Stimulated activated CD4-positive, alpha-beta T cell treated with anti-CD3 and anti-CD28 coated beads, TNF-alpha, amount 100 ng/mL, for 1 hour (primary cell): ENCODE measurements around the gene PPP1R9A.

Experiments
- DNase-seq, 3 donors: peaks; one replicate each; pipeline ENCODE4 v3.0.0-alpha.2; 2020; ENCODE audit warnings: low read depth in 3 of 3, low spot score in 1 of 3

The PPP1R9A gene

DNA sequence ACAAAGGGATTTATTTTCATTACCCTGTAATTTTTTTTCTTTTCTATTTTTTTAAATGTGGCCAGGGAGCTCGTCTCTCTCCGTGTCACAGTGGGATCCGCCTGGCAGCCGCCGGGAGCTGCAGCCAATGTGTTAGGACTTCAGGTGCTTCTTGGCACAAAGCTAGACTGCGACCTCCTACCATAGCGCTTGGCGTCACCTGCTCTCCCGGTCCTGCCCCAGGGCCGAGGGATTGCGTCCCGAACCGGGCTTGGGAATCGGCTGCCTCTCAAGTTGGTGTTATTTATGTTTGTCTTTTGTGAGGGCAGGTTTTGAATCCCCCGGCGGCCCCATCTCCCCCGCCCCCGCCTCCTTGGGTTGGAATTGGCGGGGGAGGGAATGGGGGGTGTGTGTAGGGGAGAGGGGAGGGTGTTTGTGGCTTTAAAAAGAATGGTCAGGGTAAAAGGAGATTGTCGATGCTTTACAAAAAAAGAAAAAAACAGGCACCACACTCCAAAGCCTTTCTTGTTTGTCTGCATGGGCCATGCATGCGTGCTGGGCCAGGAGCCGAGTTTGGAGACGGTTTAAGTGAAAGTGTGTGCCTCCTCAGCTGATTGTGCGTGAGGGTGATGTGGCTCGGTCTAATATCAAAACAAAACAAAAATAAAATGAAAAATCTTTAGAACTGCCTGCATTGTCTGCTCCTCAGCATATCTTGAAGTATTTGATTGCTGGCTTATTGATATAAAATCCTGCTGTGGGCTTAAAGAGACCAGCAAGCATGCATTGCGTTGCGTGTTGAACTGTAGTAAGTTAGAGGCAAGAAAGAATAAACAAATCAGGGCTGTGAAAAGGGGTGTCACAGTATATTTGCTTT is 1.2 kb downstream of the PPP1R9A start:
- DNase-seq: no peak

DNA sequence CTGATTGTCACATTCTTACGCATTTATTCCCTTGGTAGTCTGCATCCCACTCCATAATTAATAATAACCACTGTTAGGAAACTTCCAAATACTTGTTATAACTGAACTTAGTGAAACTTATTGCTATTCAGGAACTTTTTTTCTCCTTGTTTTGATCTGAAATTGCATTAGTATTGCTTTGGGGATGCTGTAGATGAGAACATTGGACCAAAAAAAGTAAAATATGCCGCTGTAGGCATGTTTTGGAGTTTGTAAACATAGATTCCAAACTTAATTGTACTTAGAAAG is 1.7 kb downstream of the PPP1R9A start:
- no peak for DNase-seq

DNA sequence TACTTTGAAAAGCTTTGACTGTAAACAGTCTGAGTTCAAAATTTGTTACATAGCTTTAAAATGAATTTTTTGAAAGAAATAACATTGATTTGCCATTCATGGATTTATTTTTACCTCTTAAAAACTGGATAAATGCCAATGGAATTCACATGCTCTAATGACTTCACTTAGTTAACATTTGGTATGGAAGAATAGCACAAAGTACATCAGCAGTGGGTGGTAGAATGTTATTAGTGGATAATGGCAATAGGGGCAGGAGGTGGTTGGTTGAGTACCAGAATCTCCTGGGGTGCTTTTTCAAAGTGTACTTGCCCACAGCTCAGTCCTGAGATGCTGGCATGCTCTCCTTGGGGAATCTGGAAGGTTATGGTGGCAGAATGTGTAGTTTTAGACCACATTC is 4.7 kb downstream of the PPP1R9A start:
- DNase-seq: no peak

DNA sequence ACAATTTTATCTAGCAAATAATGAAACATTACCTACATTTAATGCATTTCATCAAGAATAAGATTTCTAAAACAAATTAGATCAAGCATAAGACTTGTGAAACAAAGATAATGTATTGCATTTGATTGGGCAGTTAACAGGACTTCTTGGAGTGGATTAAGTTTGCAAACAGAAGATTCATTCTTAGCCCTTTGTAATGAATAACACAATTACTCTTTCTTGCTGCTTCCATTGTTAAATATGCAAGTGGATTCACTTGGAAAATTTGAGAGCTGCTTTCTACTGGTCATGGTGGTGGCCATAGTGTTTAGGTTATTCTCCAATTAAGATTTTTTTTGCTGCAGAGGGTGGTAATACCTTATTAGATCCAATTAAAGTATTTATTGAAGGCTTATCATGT is 6.0 kb downstream of the PPP1R9A start:
- no peak for DNase-seq

DNA sequence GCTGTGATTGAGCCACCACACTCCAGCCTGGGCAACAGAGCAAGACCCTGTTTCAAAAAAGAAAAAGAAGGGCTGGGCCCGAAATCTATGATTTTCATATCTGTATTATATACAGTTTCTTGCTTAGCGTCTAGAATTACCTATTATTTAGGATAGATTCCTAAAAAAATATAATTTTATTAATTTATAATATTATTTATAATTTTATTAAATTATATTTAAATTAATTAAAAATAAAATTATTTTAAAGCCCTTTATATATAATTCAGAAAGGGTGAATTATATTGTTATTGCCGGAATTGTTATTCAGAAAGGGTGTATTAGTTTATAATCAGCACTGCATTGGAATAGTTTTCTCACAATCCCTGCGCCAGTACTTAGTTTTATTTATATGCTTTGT is 14.5 kb downstream of the PPP1R9A start:
- no peak for DNase-seq

DNA sequence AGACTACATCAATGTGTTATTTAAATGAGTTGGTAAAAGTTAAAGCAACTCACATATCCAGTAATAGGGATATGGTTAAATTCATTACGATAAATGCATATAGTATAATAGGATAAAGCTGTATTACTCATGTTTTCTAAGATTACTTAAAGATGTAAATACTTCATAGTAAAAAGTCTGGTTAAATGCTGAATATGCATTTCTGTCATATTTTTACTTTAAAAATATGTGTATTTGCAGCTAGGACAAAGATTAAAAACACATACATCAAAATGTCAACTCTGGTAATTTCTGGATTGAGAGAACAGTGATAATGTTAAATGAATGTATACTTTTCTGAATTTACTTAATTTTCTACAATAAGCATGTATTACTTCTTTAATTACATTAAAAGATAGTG is 15.1 kb downstream of the PPP1R9A start:
- DNase-seq: no peak

DNA sequence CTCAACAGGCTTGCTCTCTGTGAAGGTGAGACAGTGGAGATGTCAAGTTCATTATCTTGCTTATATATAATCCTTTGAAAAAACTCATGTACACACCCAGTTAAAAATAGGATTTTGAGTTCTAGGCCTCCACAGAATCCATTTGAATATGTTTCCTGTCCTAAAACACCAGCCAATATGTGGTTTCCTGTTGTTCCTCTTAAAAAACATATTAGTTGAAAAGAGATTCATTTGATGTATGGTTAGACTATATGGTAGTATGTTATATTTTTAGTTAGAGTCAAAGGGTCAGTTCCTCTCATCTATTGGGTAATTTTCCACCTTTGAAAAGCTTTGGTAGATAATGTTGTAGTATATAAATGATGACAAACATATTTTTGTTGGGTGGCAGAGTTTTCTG is 16.0 kb downstream of the PPP1R9A start:
- DNase-seq: no peak

DNA sequence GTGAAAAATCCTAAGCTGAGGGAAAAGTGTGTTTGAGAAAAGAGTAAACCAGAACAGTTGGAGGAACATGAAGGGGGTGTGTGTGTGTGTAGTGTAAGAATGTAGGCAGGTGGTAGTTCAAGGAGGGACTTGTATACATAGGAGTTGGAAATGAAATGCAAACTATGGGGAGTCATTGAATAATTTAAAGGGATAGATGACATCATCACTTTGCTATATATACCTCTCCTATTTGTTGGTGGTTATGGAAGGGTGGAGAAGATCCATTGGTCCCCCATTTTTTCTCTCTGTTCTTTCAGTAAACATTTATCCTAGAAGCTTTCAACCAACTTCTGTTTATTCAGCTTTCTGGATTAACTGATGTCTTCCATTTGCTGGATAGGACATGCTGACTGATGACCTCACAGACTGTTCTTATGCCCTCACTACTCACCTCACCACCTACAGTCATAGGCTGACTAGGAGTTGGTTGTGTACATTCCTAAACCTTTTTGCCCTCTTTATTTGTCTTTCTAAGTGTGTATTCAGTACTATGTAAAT is 20.8 kb downstream of the PPP1R9A start:
- no peak for DNase-seq

DNA sequence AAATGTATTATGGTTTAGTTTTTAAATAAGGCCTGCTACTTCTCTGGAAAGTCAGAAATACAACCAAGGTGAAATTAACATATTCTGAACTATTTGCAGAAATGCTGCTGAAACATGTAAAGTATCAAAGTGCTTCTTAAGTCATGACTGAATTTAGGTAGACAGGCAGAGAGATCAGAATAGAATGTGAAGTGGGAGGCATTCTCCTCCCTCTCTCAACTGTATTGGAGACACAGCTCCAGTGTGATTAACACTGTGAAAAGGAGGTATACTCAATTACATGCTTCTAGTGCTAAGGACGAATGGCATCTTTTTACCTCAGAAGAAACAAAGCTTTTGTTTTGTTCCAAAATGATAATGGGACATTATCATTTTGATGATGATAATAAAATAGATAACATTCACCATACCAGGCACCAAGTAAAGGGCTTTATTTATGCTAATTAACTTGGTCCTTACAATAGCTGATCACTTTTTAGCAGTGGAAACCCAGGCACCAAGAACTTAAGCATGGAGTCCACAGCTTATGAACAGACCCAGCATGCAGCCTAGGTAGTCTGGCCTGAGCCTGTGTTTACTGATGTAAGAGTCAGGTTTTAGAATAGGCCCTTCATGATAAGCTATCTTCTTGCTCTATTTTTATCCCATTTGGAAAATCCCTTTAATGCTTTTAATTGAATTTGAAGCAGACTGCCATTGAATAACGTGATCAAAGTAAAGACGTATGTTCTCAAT is 26.0 kb downstream of the PPP1R9A start:
- DNase-seq: no peak

DNA sequence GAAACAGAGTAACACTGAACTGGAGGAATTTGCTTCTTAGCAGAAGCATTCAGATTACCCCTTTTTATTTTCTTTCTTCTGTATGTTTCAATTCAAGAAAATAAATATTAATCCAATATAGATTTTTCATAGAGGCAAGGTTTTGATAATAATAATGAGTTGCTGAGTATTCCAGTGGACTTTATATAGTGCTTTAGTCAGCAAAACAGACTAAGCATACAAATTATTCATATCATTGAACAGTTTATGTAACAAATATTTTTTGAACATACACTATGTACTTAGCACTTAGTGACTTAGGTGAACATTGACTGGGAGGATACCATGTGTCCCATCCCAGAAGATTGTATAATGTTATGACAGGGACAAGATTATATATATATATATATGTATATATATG is 32.0 kb downstream of the PPP1R9A start:
- DNase-seq: no peak

DNA sequence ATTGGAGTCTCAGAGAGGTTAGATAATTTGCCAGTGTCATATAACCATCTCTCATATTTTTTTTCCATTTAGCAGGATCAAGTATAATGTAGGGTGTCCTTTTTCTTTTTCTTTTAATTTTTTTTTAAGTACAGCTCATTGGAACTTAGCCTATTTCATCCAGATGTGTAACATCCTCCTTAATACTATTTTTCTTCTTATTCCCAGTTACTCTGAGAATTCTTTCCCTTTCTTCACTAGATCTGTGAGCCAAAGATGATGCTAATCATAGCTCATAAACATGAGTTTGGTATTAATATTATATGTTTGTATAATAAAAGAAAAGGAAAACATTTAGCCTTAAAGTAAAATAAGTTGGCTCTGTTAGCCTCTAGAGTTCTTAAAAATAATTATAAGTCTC is 32.8 kb downstream of the PPP1R9A start:
- DNase-seq: no peak

DNA sequence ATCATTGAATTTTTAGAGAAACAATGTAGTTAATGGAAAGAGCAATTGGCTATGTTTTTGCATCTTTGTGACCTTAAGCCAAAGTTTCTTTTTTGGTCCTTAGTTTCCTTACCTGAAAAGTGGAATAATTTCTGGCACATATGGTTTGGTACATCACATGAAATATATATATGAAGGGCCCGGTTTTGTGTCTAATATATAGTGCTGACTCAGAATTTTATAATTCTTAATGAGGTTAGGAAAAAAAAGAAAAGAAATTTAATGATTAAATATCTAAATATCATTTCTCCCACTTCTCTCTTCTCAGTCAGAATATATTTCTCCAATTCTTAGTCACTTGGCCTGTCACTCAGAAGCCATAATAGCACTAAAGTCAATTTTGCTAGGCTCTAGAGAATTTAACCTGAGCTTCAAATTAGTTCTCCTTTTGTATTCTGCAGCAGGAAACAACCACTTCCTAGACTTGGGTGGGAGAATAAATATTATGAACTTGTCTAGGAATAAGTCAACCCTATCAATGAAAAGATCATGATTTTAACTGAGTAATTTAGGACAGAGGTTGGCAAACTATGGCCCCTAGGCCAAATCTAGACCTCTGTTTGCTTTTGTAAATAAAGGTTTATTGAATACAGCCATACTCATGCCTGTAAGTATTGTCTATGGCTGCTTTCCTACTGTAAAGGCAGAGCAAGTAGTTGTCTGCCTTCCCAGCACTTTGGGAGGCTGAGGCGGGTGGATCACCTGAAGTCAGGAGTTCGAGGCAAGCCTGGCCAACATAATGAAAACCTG is 34.6 kb downstream of the PPP1R9A start:
- no peak for DNase-seq

DNA sequence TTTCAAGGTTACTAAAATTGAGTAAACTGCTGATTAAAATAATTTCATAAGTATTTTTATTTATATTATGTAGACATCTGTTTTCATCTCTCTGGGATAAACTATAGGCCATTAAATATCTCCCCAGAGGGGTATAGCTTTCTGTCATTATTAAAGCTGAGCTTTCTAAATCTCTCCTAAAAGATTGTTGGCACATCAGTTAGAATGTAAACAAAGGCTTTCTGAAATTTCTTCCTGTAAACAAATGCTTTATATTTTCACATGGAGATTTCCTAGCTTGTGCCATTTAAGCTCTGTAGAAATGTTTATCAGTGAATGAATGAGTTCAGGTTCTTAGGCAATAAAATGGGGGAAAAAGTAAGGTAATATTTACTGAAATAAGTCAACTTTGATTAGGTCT is 35.7 kb downstream of the PPP1R9A start:
- DNase-seq: no peak

DNA sequence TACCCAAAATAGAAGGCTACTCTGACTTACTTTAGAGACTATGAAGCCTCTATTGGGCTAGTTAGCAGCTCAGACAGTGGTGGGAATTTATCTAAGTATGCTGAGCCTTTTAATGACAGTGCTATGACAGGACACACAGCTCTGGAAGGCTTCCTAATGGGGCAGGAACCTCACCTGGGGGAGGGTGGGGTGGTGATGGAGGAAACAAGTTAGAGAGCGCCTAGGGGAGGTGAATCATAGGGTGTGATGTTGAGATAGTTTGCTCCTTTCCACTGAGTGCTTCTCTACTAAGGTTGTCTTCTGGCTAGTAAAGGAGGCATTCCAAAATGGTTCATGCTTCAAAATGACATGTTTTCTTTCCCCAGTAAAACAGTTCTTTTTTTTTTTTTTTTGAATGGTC is 42.1 kb downstream of the PPP1R9A start:
- no peak for DNase-seq

DNA sequence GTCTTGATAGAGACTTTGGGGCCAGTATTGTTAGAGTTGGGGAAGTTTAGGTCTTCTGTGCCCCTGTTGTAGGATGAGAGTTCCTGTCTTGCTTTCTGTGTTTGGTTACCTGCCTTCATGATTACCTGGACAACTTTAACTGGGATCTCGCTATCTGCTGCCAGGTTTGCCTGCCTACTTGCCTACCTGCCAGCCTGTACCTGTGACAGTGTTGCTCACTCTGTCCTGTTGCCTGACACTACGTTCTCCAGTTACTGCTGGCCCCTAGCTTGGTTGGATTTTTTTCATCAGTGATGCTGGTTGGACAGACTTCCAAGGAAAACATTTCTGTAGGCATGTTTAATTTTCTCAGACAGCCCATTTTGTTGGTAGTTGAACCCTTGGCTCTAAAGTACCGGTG is 48.4 kb downstream of the PPP1R9A start:
- no peak for DNase-seq

DNA sequence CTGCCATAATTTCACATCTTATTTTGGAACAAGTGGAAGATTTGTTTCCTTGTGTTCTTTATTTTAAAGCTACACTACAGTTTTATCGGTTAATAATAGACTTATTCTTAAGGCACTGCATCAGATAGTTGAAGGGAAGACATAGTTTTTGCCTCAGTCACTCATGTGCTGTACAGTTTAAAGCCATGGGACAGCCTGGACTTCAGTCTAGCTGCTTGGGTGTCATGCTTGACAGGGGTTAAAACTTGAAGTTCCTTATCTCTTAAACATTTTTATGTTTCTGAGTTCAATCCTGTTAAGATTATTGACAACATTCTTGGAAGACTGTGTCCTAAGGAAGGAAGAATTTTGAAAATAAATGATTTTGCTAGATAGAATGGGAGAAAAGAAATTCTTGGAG is 49.7 kb downstream of the PPP1R9A start:
- DNase-seq: no peak

DNA sequence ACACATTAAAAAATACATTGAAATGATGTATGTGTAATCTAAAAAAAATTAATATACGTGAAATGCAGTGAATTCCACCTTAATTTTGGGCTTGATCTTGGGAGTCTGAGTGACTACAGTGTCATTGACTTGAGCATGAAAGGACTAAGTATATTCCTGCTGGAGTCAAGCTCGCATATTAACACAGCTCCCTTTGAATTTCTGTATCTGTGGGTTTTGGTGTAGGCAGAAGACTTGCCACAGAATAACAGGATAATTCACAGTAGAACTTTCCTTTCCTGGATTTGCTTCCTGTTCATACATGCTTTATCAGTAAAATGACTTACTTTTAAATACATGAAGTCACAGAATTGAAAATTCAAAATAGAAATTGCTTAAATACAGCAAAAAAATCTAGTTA is 55.3 kb downstream of the PPP1R9A start:
- DNase-seq: no peak

DNA sequence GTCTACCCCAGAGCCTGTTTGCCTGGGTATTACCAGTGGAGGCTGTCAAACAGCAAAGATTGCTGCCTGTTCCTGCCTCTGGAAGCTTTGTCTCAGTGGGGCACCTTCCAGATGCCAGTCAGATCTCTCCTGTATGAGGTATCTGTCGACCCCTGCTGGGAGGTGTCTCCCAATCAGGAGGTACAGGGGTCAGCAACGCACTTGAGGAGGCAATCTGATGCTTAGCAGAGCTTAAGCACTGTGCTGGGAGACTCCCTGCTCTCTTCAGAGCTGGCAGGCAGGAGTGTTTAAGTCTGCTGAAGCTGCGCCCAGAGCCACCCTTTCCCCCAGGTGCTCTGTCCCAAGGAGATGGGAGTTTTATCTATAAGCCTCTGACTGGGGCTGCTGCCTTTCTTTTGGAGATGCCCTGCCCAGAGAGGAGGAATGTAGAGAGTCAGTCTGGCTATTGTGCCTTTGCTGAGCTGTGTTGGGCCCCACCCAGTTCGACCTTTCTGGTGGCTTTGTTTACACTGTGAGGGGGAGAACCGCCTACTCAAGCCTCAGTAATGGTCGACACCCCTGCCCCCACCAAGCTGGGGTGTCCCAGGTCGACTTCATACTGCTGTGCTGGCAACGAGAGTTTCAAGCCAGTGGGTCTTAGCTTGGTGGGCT is 62.2 kb downstream of the PPP1R9A start:
- DNase-seq: no peak

DNA sequence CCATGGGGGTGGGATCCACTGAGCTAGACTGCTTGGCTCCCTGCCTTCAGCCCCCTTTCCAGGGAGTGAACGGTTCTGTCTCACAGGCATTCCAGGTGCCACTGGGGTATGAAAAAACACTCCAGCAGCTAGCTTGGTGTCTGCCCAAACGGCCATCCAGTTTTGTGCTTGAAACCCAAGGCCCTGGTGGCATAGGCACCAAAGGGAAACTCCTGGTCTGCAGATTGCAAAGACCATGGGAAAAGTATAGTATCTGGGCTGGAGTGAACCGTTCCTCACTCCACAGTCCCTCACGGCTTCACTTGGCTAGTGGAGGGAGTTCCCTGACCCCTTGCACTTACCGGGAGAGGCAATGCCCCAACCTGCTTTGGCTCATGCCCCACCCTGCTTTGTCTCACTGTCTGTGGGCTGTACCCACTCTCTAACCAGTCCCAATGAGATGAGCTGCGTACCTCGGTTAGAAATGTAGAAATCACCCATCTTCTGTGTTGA is 62.7 kb downstream of the PPP1R9A start:
- DNase-seq: no peak

DNA sequence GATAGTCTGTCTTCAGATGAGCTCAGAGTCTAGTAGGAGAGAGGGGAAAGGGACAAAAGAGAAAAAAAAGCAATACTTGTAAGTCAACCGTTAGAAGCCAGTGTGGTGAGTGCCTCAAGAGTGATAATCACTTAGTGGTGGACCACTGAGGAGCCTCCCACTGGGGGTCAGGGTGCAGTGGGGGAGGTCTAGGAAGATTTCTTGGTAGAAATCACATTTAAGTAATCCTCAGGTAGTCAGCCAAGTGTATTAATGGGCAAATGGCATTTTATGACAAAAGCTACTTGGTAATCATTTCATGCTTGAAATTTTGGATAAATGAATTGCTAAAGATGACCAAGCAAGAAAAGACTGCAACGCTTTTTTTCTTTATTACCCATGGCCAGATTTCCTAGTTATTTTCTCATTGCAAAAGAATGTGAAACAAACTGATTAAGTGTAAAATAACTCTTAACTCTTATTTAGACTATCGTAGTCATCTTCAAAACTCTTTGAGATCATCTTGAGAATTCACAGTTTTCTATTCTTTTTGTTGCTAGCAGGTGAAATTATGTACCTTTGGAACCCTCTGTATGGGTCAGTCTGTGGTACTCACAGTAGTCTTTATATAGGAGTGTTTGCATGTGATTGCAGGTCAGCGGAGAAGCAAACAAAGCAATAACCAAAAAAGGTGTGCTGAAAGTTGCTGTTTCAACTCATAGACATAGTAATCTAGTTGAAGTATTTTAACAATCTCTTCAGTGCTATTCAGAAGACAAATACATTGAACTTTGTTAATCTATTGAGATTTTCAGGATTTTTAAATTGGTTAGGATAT is 63.9 kb downstream of the PPP1R9A start:
- no peak for DNase-seq
